ENCODE results near the gene LKAAEAR1.

LKAAEAR1 gene

GRCh38 chr20:64109831-64110391, 25.7 kb upstream of the LKAAEAR1 start:
- H3K9me3 ChIP-seq (ENCODE audit: control insufficient read depth, insufficient read depth, low read length) = no peaks in the 10 kb centered on the region
- H3K9ac ChIP-seq (ENCODE audit: low read depth, low read length) = no peak overlapping the region
- H3K27me3 ChIP-seq (ENCODE audit: control insufficient read depth, insufficient read depth, low read length) = no peaks in the 10 kb centered on the region
- H3K36me3 ChIP-seq (ENCODE audit: control insufficient read depth, insufficient read depth, low read length) = no peaks in the 10 kb centered on the region
- no peaks in the 10 kb centered on the region for H3K4me1 ChIP-seq (ENCODE audit: control insufficient read depth, insufficient read depth, low read length)
- no peak overlapping the region for H3K4me3 ChIP-seq (ENCODE audit: low read depth, low read length)
- no peak overlapping the region for H3K27ac ChIP-seq (ENCODE audit: low read depth, low read length)

GRCh38 chr20:64108731-64109681, 24.8 kb upstream of the LKAAEAR1 start:
- no peak overlapping the region for H3K27ac ChIP-seq (ENCODE audit: low read depth, low read length)
- H3K27me3 ChIP-seq (ENCODE audit: control insufficient read depth, insufficient read depth, low read length) = no peaks in the 10 kb centered on the region
- H3K4me1 ChIP-seq (ENCODE audit: control insufficient read depth, insufficient read depth, low read length) = no peaks in the 10 kb centered on the region
- H3K4me3 ChIP-seq (ENCODE audit: low read depth, low read length) = no peak overlapping the region
- no peaks in the 10 kb centered on the region for H3K9me3 ChIP-seq (ENCODE audit: control insufficient read depth, insufficient read depth, low read length)
- H3K36me3 ChIP-seq (ENCODE audit: control insufficient read depth, insufficient read depth, low read length) = no peaks in the 10 kb centered on the region
- H3K9ac ChIP-seq (ENCODE audit: low read depth, low read length) = no peak overlapping the region

- Histone ChIP-seq H3K36me3 (ENCODE audit: control insufficient read depth, insufficient read depth, low read length) (no peaks in the 10 kb centered on the region), H3K4me3 (ENCODE audit: low read depth, low read length) (no peak overlapping the region), H3K9ac (ENCODE audit: low read depth, low read length) (no peak overlapping the region), H3K4me1 (ENCODE audit: control insufficient read depth, insufficient read depth, low read length) (no peaks in the 10 kb centered on the region), H3K9me3 (ENCODE audit: control insufficient read depth, insufficient read depth, low read length) (no peaks in the 10 kb centered on the region), H3K27ac (ENCODE audit: low read depth, low read length) (no peak overlapping the region), H3K27me3 (ENCODE audit: control insufficient read depth, insufficient read depth, low read length) (peaks cover 10% of the 10 kb centered on the region)
These were observed 23.7 kb upstream of the LKAAEAR1 start for GRCh38 chr20:64107736-64108457.

GRCh38 chr20:64106981-64107735, 23.0 kb upstream of the LKAAEAR1 start, which contains the start of gene NPBWR2:
Gene NPBWR2, minus strand, starts transcription at chr20:64107565. Its CDS starts 734 bp downstream, at chr20:64106831.
- H3K27ac ChIP-seq (ENCODE audit: low read depth, low read length) = no peak within 1 kb of the TSS
- H3K4me1 ChIP-seq (ENCODE audit: control insufficient read depth, insufficient read depth, low read length) = no peaks in the 10 kb centered on the region
- peaks cover 14% of the 10 kb centered on the region for H3K27me3 ChIP-seq (ENCODE audit: control insufficient read depth, insufficient read depth, low read length)
- no peak within 1 kb of the TSS for H3K4me3 ChIP-seq (ENCODE audit: low read depth, low read length)
- no peak within 1 kb of the TSS for H3K9ac ChIP-seq (ENCODE audit: low read depth, low read length)
- H3K9me3 ChIP-seq (ENCODE audit: control insufficient read depth, insufficient read depth, low read length) = no peaks in the 10 kb centered on the region
- H3K36me3 ChIP-seq (ENCODE audit: control insufficient read depth, insufficient read depth, low read length) = no peaks in the 10 kb centered on the region

GRCh38 chr20:64106435-64106961, 22.3 kb upstream of the LKAAEAR1 start:
- Histone ChIP-seq H3K4me3 (ENCODE audit: low read depth, low read length) (no peak overlapping the region), H3K4me1 (ENCODE audit: control insufficient read depth, insufficient read depth, low read length) (no peaks in the 10 kb centered on the region)

GRCh38 chr20:64105846-64106434, 21.7 kb upstream of the LKAAEAR1 start:
- no peaks in the 10 kb centered on the region for H3K36me3 ChIP-seq (ENCODE audit: control insufficient read depth, insufficient read depth, low read length)
- H3K9ac ChIP-seq (ENCODE audit: low read depth, low read length) = no peak overlapping the region
- H3K4me3 ChIP-seq (ENCODE audit: low read depth, low read length) = no peak overlapping the region
- H3K9me3 ChIP-seq (ENCODE audit: control insufficient read depth, insufficient read depth, low read length) = no peaks in the 10 kb centered on the region
- H3K4me1 ChIP-seq (ENCODE audit: control insufficient read depth, insufficient read depth, low read length) = no peaks in the 10 kb centered on the region
- peaks cover 22% of the 10 kb centered on the region for H3K27me3 ChIP-seq (ENCODE audit: control insufficient read depth, insufficient read depth, low read length)
- H3K27ac ChIP-seq (ENCODE audit: low read depth, low read length) = no peak overlapping the region

More at GRCh38 chr20:64106435-64106961, 22.3 kb upstream of the LKAAEAR1 start:
- H3K27me3 ChIP-seq (ENCODE audit: control insufficient read depth, insufficient read depth, low read length) = peaks cover 16% of the 10 kb centered on the region
- H3K9ac ChIP-seq (ENCODE audit: low read depth, low read length) = no peak overlapping the region
- H3K9me3 ChIP-seq (ENCODE audit: control insufficient read depth, insufficient read depth, low read length) = no peaks in the 10 kb centered on the region
- H3K27ac ChIP-seq (ENCODE audit: low read depth, low read length) = no peak overlapping the region
- H3K36me3 ChIP-seq (ENCODE audit: control insufficient read depth, insufficient read depth, low read length) = no peaks in the 10 kb centered on the region

GRCh38 chr20:64104667-64105451, 20.7 kb upstream of the LKAAEAR1 start:
- Histone ChIP-seq H3K36me3 (ENCODE audit: control insufficient read depth, insufficient read depth, low read length) (no peaks in the 10 kb centered on the region), H3K9me3 (ENCODE audit: control insufficient read depth, insufficient read depth, low read length) (no peaks in the 10 kb centered on the region), H3K4me3 (ENCODE audit: low read depth, low read length) (no peak overlapping the region), H3K27ac (ENCODE audit: low read depth, low read length) (no peak overlapping the region), H3K4me1 (ENCODE audit: control insufficient read depth, insufficient read depth, low read length) (no peaks in the 10 kb centered on the region), H3K27me3 (ENCODE audit: control insufficient read depth, insufficient read depth, low read length) (peaks cover 32% of the 10 kb centered on the region), H3K9ac (ENCODE audit: low read depth, low read length) (no peak overlapping the region)

GRCh38 chr20:64103871-64104666, 19.9 kb upstream of the LKAAEAR1 start:
- Histone ChIP-seq H3K4me1 (ENCODE audit: control insufficient read depth, insufficient read depth, low read length) (no peaks in the 10 kb centered on the region), H3K9me3 (ENCODE audit: control insufficient read depth, insufficient read depth, low read length) (no peaks in the 10 kb centered on the region), H3K27me3 (ENCODE audit: control insufficient read depth, insufficient read depth, low read length) (peaks cover 32% of the 10 kb centered on the region), H3K4me3 (ENCODE audit: low read depth, low read length) (no peak overlapping the region), H3K9ac (ENCODE audit: low read depth, low read length) (no peak overlapping the region), H3K27ac (ENCODE audit: low read depth, low read length) (no peak overlapping the region), H3K36me3 (ENCODE audit: control insufficient read depth, insufficient read depth, low read length) (no peaks in the 10 kb centered on the region)

GRCh38 chr20:64102647-64103354, 18.6 kb upstream of the LKAAEAR1 start:
- no peaks in the 10 kb centered on the region for H3K36me3 ChIP-seq (ENCODE audit: control insufficient read depth, insufficient read depth, low read length)
- H3K27me3 ChIP-seq (ENCODE audit: control insufficient read depth, insufficient read depth, low read length) = peaks cover 32% of the 10 kb centered on the region
- H3K9me3 ChIP-seq (ENCODE audit: control insufficient read depth, insufficient read depth, low read length) = no peaks in the 10 kb centered on the region
- H3K4me3 ChIP-seq (ENCODE audit: low read depth, low read length) = peak overlapping the region; percentile 64
- H3K9ac ChIP-seq (ENCODE audit: low read depth, low read length) = no peak overlapping the region
- H3K4me1 ChIP-seq (ENCODE audit: control insufficient read depth, insufficient read depth, low read length) = no peaks in the 10 kb centered on the region
- H3K27ac ChIP-seq (ENCODE audit: low read depth, low read length) = no peak overlapping the region
